Endothelial cell of umbilical vein (primary cell): ENCODE measurements around the gene CMTR1. TPM values are rescaled to one million over a fixed set of nuclear protein-coding genes. Genes with fewer than 3 reads are reported as not detected.

ENCODE experiments used
- BruUV-seq: library from RNA; stranded (reverse); fragments of 400-500 nt; replicated peaks from 2 replicates; lab custom pipeline; 2021; lab: Mats Ljungman, UMichigan
- CTCF ChIA-PET: fragments of 300-600, 350-600 bp; sonication (Branson Sonifier 250); formaldehyde crosslinking; loops from one replicate; lab custom pipeline; 2021; ENCODE audit warnings: antibody characterized with exemption, inconsistent platforms; lab: Charles Lee
- POLR2A ChIA-PET: fragments of 300-600, 350-600 bp; sonication (Branson Sonifier 250); formaldehyde crosslinking; loops from one replicate; lab custom pipeline; 2021; ENCODE audit warnings: antibody characterized with exemption, inconsistent platforms; lab: Charles Lee
- DNase-seq: peaks from one replicate; pipeline ENCODE4 v3.0.0-alpha.2; 2011; ENCODE audit warnings: low read depth, low spot score
- FAIRE-seq: peaks from 2 replicates; lab custom pipeline; 2011; peaks lifted over from hg19 to GRCh38; lab: Jason Lieb, UNC
- H2AFZ ChIP-seq: 2 replicates; pipeline ENCODE4 v1.6.0; 2012; ENCODE audit warnings: low read depth, low read length, control low read depth, inconsistent platforms
- H3K27ac ChIP-seq: 2 replicates; pipeline ENCODE4 v1.5.1; 2011; ENCODE audit warnings: low read depth, mild to moderate bottlenecking, control low read depth, low read length, moderate library complexity; ENCODE audit not compliant: insufficient read depth
- H3K27me3 ChIP-seq, 2 experiments: 2 replicates each; pipeline versions ENCODE4 v1.6.0 to v1.6.1; 2011; ENCODE audit warnings: low read length in 2 of 2, mixed read lengths in 1 of 2; ENCODE audit not compliant: control insufficient read depth in 2 of 2, insufficient read depth in 2 of 2
- H3K36me3 ChIP-seq, 2 experiments: 2 replicates in 1 of 2; 3 replicates in 1 of 2; pipeline ENCODE4 v1.5.1; 2011; ENCODE audit warnings: low read length in 2 of 2, mild to moderate bottlenecking in 1 of 2, moderate library complexity in 1 of 2; ENCODE audit not compliant: control insufficient read depth in 2 of 2, insufficient read depth in 2 of 2; ENCODE audit errors: extremely low read depth in 1 of 2
- H3K4me1 ChIP-seq: 3 replicates; pipeline ENCODE4 v1.5.1; 2011; ENCODE audit warnings: mild to moderate bottlenecking, low read length; ENCODE audit not compliant: control insufficient read depth, insufficient read depth; ENCODE audit errors: extremely low read depth
- H3K4me2 ChIP-seq: 2 replicates; pipeline ENCODE4 v1.6.1; 2011; ENCODE audit warnings: low read length, control low read depth, mixed read lengths; ENCODE audit not compliant: insufficient read depth
- H3K4me3 ChIP-seq, 3 experiments: fragments of 200-600 bp in 1 of 3; sonication (generic), shearing (Covaris generic) in 1 of 3; replicated peaks in 1 of 3; 2 replicates each; pipeline ENCODE4 v1.5.1; 2011 to 2016; ENCODE audit warnings: control low read depth in 3 of 3, low read length in 3 of 3, mild to moderate bottlenecking in 2 of 3, inconsistent platforms in 1 of 3, low read depth in 1 of 3, moderate library complexity in 1 of 3; ENCODE audit not compliant: insufficient read depth in 1 of 3
- H3K79me2 ChIP-seq: 2 replicates; pipeline ENCODE4 v1.6.0; 2012; ENCODE audit warnings: low read length, inconsistent platforms; ENCODE audit not compliant: control insufficient read depth, insufficient read depth
- H3K9ac ChIP-seq: replicated peaks from 2 replicates; pipeline ENCODE3; 2011; ENCODE audit warnings: low read length, control low read depth; ENCODE audit not compliant: insufficient read depth; ENCODE audit errors: extremely low read depth
- H3K9me1 ChIP-seq: replicated peaks from 3 replicates; pipeline ENCODE4 v1.6.0; 2011; ENCODE audit warnings: mild to moderate bottlenecking, low read length; ENCODE audit not compliant: control insufficient read depth, insufficient read depth; ENCODE audit errors: extremely low read depth
- H3K9me3 ChIP-seq: replicated peaks from 2 replicates; pipeline ENCODE4 v1.5.1; 2012; ENCODE audit warnings: low read length, inconsistent platforms; ENCODE audit not compliant: control insufficient read depth, insufficient read depth
- H4K20me1 ChIP-seq: replicated peaks from 2 replicates; pipeline ENCODE3; 2011; ENCODE audit warnings: mild to moderate bottlenecking, low read length; ENCODE audit not compliant: control insufficient read depth, insufficient read depth; ENCODE audit errors: extremely low read depth
- EZH2 ChIP-seq: IDR thresholded peaks from 2 replicates; pipeline ENCODE4 v1.6.1; 2012; ENCODE audit warnings: borderline replicate concordance, low read depth, mild to moderate bottlenecking, moderate library complexity, low read length, inconsistent platforms; ENCODE audit not compliant: severe bottlenecking
- FOS ChIP-seq: IDR thresholded peaks from 2 replicates; pipeline ENCODE4 v1.6.1; 2011; ENCODE audit warnings: mild to moderate bottlenecking, low read length, moderate library complexity, borderline replicate concordance; ENCODE audit not compliant: insufficient read depth
- GATA2 ChIP-seq: IDR thresholded peaks from 2 replicates; pipeline ENCODE4 v1.7.0; 2011; ENCODE audit warnings: low read depth, mild to moderate bottlenecking, moderate library complexity, mixed read lengths, low read length; ENCODE audit not compliant: insufficient read length, insufficient read depth
- JUN ChIP-seq: IDR thresholded peaks from 2 replicates; pipeline ENCODE4 v1.6.1; 2011; ENCODE audit warnings: borderline replicate concordance, low read depth; ENCODE audit not compliant: insufficient read length, insufficient read depth
- MAX ChIP-seq: IDR thresholded peaks from 2 replicates; pipeline ENCODE4 v1.6.1; 2011; ENCODE audit not compliant: insufficient read depth, insufficient read length
- MYC ChIP-seq: IDR thresholded peaks from one replicate; pipeline ENCODE4 v1.6.1; 2011; ENCODE audit warnings: mild to moderate bottlenecking, low read depth, low read length
- POLR2A ChIP-seq: IDR thresholded peaks from 2 replicates; pipeline ENCODE4 v1.6.1; 2012; ENCODE audit warnings: low read depth, mild to moderate bottlenecking, control low read depth, low read length
- POLR2AphosphoS5 ChIP-seq: IDR thresholded peaks from 2 replicates; pipeline ENCODE4 v1.6.1; 2012; ENCODE audit warnings: low read depth, mild to moderate bottlenecking, control low read depth, low read length, moderate library complexity; ENCODE audit not compliant: insufficient read depth
- dilution Hi-C: fragments of 300-500 bp; cut with MboI; formaldehyde crosslinking; loops from one replicate; pipeline ENCODE4 v1.15.0; 2019; ENCODE audit warnings: low sequenced_read_pairs; ENCODE audit not compliant: extremely low pct_ligation_motif_present
- intact Hi-C: fragments of 100-400 bp; cut with micrococcal nuclease; formaldehyde crosslinking; loops from one replicate; pipeline ENCODE4 v1.10.0; 2022
- polyA plus RNA-seq, 4 experiments: library from polyadenylated mRNA; depleted of rRNA in 3 of 4; stranded (reverse) in 3 of 4; unstranded in 1 of 4; fragments of >200 nt; gene quantifications; 2 replicates each; pipeline versions ENCODE4 v1.2.1 to v1.2.3, GENCODE V29; 2011 to 2012; ENCODE audit warnings: missing spikeins in 1 of 4
- total RNA-seq: library from RNA; stranded (reverse); gene quantifications from 2 replicates; pipeline ENCODE4 v1.2.3, GENCODE V29; 2021
- TF ChIP-seq, protein P1 (sequence below), 2 donors: IDR thresholded peaks; 1 replicate in 1 of 2; 2 replicates in 1 of 2; pipeline ENCODE4 v1.5.1; 2011; ENCODE audit warnings: low read length in 2 of 2, mild to moderate bottlenecking in 2 of 2, moderate library complexity in 2 of 2, control low read depth in 1 of 2, inconsistent platforms in 1 of 2, low read depth in 1 of 2; ENCODE audit not compliant: insufficient read depth in 1 of 2; ENCODE audit errors: extremely low read depth in 1 of 2

Gene CMTR1
- total and polyA plus RNA-seq, 2 donors (not counting 3 experiments of a cell fraction or from before 2014, with no cell fraction given) = 19.5 to 38.0 TPM

DNA sequence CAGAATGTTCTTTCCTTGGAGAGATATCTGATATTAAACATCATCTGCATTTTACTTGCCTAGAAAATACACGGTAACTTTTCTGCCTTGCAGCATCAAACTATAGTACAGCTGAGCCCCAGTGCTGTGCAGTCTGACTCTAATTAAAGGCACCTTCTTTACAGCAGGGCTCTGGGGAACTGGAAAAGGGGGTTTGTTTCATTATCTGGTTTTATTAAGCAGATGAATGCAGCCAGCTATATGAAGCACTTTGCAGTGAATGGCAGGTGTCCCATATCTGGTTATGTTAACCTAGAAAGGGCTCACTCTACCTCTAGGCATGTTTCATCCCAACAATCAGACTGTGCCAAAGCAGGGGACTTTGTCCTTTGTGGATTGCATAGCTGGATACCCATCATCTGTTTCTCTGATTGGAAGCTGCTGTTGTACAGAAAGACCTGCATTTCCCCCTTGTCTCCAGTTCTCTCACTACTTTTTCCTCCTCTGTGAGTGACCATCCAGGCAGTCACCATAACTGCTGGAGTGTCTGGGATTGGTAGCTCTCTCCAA, 39.6 kb upstream of the CMTR1 start:
- no peak overlapping the region for H2AFZ ChIP-seq
- no peak overlapping the region for H3K4me2 ChIP-seq
- H3K9me1 ChIP-seq = no peaks in the 10 kb centered on the region
- H4K20me1 ChIP-seq = no peaks in the 10 kb centered on the region
- FAIRE-seq = no peak
- no peaks in the 10 kb centered on the region for H3K9me3 ChIP-seq
- no peaks in the 10 kb centered on the region for H3K27me3 ChIP-seq
- BruUV-seq = no TSS peak
- no peaks in the 10 kb centered on the region for H3K4me1 ChIP-seq
- H3K9ac ChIP-seq = no peak overlapping the region
- H3K36me3 ChIP-seq = peaks cover 5 to 24% of the 10 kb centered on the region in 2 experiments
- H3K4me3 ChIP-seq = no peak overlapping the region
- CTCF ChIA-PET = interaction anchor here (0.8 to 1.4 kb wide), 4 partner anchors 8 to 32 kb away, joined by 3 to 5 read pairs (median 4); no protein-coding TSS in a partner anchor
- dilution Hi-C loops = no loop called here
- no peaks in the 10 kb centered on the region for H3K79me2 ChIP-seq
- DNase-seq = no peak
- H3K27ac ChIP-seq = no peak overlapping the region
- POLR2A ChIA-PET = no interaction called here
- TF ChIP-seq MYC (no peak), FOS (no peak), POLR2AphosphoS5 (no peak), EZH2 (no peak), MAX (no peak), POLR2A (no peak), JUN (no peak), GATA2 (no peak)
- TF ChIP-seq, protein P1, sequence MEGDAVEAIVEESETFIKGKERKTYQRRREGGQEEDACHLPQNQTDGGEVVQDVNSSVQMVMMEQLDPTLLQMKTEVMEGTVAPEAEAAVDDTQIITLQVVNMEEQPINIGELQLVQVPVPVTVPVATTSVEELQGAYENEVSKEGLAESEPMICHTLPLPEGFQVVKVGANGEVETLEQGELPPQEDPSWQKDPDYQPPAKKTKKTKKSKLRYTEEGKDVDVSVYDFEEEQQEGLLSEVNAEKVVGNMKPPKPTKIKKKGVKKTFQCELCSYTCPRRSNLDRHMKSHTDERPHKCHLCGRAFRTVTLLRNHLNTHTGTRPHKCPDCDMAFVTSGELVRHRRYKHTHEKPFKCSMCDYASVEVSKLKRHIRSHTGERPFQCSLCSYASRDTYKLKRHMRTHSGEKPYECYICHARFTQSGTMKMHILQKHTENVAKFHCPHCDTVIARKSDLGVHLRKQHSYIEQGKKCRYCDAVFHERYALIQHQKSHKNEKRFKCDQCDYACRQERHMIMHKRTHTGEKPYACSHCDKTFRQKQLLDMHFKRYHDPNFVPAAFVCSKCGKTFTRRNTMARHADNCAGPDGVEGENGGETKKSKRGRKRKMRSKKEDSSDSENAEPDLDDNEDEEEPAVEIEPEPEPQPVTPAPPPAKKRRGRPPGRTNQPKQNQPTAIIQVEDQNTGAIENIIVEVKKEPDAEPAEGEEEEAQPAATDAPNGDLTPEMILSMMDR (IDR thresholded peaks at IDR 0.05; ENCODE audit: extremely low read depth in 1 of 2, insufficient read depth in 1 of 2, low read depth in 1 of 2, low read length in 2 of 2) = no peak
- intact Hi-C loops = no loop called here
